ENCODE results near the gene ISYNA1. TPM values are rescaled to one million over a fixed set of nuclear protein-coding genes. Genes with fewer than 3 reads are reported as not detected.

The ISYNA1 gene
- total and polyA plus RNA-seq, 2 of the 13 experiments (the other 11 are each of a cell fraction or from before 2014, with no cell fraction given) = 29.6 to 48.5 TPM

- peak; percentile 95 for TF ChIP-seq HNF1B (CRISPR knock-in tag; IDR thresholded peaks at IDR 0.05)
- TF ChIP-seq ZNF616 (CRISPR knock-in tag; IDR thresholded peaks at IDR 0.05; ENCODE audit: low read depth) = peak; percentile 56; the same call in 1 of the 2 replicates
- TF ChIP-seq PAF1 (CRISPR knock-in tag; IDR thresholded peaks at IDR 0.05) = peak; percentile 64; the same call in 1 of the 2 replicates
- TF ChIP-seq EP300 (IDR thresholded peaks at IDR 0.05; ENCODE audit: low read depth in 2 of 2, low read length in 2 of 2) = peak in 1 of 2 experiments; percentile 75; a peak in 2 of 4 replicates
- peak; percentile 91 for TF ChIP-seq EP300 (CRISPR knock-in tag; IDR thresholded peaks at IDR 0.05; ENCODE audit: borderline replicate concordance)
- TF ChIP-seq HMG20B (CRISPR knock-in tag; conservative IDR thresholded peaks at IDR 0.05) = peak; percentile 50; the same call in 1 of the 2 replicates
- no peak for TF ChIP-seq ZNF740 (CRISPR knock-in tag; IDR thresholded peaks at IDR 0.05)
- TF ChIP-seq ATF3 (CRISPR knock-in tag; IDR thresholded peaks at IDR 0.05) = peak; percentile 85
- no peak for TF ChIP-seq SYNCRIP (IDR thresholded peaks at IDR 0.05; ENCODE audit: insufficient read depth, low read depth, low read length)
- no peak for TF ChIP-seq FLYWCH1 (CRISPR knock-in tag; IDR thresholded peaks at IDR 0.05)
- 0 out of 2 replicates have a peak, but pooled peaks have one; percentile 74 for TF ChIP-seq ZNF766 (CRISPR knock-in tag; IDR thresholded peaks at IDR 0.05; ENCODE audit: borderline replicate concordance)
- TF ChIP-seq ZBTB34 (CRISPR knock-in tag; IDR thresholded peaks at IDR 0.05) = peak; percentile 83
- TF ChIP-seq KDM1A (CRISPR knock-in tag; IDR thresholded peaks at IDR 0.05) = peak; percentile 76
- peak; percentile 95 for TF ChIP-seq MED1 (CRISPR knock-in tag; IDR thresholded peaks at IDR 0.05)
- peak; percentile 74; the same call in 1 of the 2 replicates for TF ChIP-seq ATF2 (CRISPR knock-in tag; IDR thresholded peaks at IDR 0.05)
- TF ChIP-seq ETS1 (CRISPR knock-in tag; IDR thresholded peaks at IDR 0.05) = no peak
- peak; percentile 39; the same call in 1 of the 2 replicates for TF ChIP-seq RBFOX2 (IDR thresholded peaks at IDR 0.05; ENCODE audit: low read depth, low read length)
- peak; percentile 85 for TF ChIP-seq FOXA3 (CRISPR knock-in tag; IDR thresholded peaks at IDR 0.05)
- peak; percentile 77 for TF ChIP-seq KDM2A (CRISPR knock-in tag; IDR thresholded peaks at IDR 0.05; ENCODE audit: borderline replicate concordance, low read depth)
- TF ChIP-seq TRIM24 (CRISPR knock-in tag; IDR thresholded peaks at IDR 0.05) = peak; percentile 94
- peak; percentile 89 for TF ChIP-seq ZBTB38 (CRISPR knock-in tag; IDR thresholded peaks at IDR 0.05)
- TF ChIP-seq ZNF660 (CRISPR knock-in tag; IDR thresholded peaks at IDR 0.05; ENCODE audit: borderline replicate concordance, low read depth) = no peak
- TF ChIP-seq ZC3H13 (CRISPR knock-in tag; IDR thresholded peaks at IDR 0.05) = no peak
- TF ChIP-seq SRSF1 (optimal IDR thresholded peaks at IDR 0.05; ENCODE audit: low read depth, low read length) = no peak
Observed at GRCh38 chr19:18478545-18479311, 40.8 kb upstream of the ISYNA1 start (continued).
